OCI-LY3 (cell line): ENCODE data around the gene CCDC32.

ENCODE experiments used
- EZH2phosphoT487 ChIP-seq: fragments of 200-600 bp; shearing (Covaris generic); IDR thresholded peaks from 2 replicates; pipeline ENCODE4 v1.6.1; 2018; ENCODE audit warnings: antibody characterized with exemption, mixed run types, low read depth
- TF ChIP-seq, protein P1 (sequence below): fragments of 200-600, 300-600 bp; sonication (generic); IDR thresholded peaks from 2 replicates; pipeline ENCODE4 v1.5.1; 2014; ENCODE audit warnings: antibody characterized with exemption, low read length, low read depth

DNA sequence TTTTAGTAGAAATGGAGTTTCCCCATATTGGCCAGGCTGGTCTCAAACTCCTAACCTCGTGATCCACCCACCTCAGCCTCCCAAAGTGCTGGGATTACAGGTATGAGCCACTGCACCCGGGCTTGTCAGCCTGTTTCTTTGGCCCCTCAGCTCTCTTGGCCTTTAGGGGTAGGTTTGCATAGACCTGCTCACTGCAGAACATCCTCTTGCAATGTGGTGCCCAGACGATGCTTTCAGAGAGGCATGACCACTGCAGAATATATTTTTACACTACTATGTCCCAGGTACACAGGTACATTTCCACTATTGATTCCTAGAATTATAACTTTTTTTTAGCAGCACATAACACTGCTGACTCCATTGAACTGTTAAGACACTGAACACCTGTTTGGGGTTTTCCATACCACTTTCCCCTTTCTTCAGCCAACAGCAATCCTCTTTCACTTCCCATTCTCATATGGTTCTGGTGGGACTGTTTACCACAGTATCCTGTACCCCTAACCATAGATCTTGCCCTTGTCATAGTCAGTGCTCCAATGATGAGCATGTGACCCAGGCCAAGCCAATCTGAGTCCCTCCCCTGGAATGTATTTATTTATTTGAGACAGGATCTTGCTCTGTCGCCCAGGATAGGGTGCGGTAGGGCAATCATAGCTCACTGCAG, 21.1 kb downstream of the CCDC32 start:
- TF ChIP-seq EZH2phosphoT487 = no peak
- TF ChIP-seq, protein P1, sequence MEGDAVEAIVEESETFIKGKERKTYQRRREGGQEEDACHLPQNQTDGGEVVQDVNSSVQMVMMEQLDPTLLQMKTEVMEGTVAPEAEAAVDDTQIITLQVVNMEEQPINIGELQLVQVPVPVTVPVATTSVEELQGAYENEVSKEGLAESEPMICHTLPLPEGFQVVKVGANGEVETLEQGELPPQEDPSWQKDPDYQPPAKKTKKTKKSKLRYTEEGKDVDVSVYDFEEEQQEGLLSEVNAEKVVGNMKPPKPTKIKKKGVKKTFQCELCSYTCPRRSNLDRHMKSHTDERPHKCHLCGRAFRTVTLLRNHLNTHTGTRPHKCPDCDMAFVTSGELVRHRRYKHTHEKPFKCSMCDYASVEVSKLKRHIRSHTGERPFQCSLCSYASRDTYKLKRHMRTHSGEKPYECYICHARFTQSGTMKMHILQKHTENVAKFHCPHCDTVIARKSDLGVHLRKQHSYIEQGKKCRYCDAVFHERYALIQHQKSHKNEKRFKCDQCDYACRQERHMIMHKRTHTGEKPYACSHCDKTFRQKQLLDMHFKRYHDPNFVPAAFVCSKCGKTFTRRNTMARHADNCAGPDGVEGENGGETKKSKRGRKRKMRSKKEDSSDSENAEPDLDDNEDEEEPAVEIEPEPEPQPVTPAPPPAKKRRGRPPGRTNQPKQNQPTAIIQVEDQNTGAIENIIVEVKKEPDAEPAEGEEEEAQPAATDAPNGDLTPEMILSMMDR = no peak
